Suprapubic skin (tissue), 4 donors: ENCODE results near the gene ROBO4. TPM values are rescaled to one million over a fixed set of nuclear protein-coding genes. Genes with fewer than 3 reads are reported as not detected.

ENCODE experiments used
- DNase-seq, 2 donors: peaks; one replicate each; pipeline ENCODE4 v3.0.0-alpha.2; 2019; ENCODE audit warnings: low spot score in 2 of 2
- H3K27ac ChIP-seq: fragments of 200-600 bp; sonication (generic); one replicate; pipeline ENCODE4 v1.5.1; 2019
- H3K27me3 ChIP-seq: fragments of 200-600 bp; sonication (generic); one replicate; pipeline ENCODE4 v1.5.1; 2019
- H3K36me3 ChIP-seq: fragments of 200-600 bp; sonication (generic); one replicate; pipeline ENCODE4 v1.5.1; 2019
- H3K4me1 ChIP-seq: fragments of 200-600 bp; sonication (generic); one replicate; pipeline ENCODE4 v1.5.1; 2019
- H3K4me3 ChIP-seq: fragments of 200-600 bp; sonication (generic); one replicate; pipeline ENCODE4 v1.5.1; 2019; ENCODE audit warnings: mild to moderate bottlenecking
- H3K9me3 ChIP-seq: fragments of 200-600 bp; sonication (generic); one replicate; pipeline ENCODE4 v1.5.1; 2019
- CTCF ChIP-seq, 2 donors: fragments of 200-600 bp in 1 of 2; fragments of 450-650 bp in 1 of 2; sonication (generic) in 1 of 2; IDR thresholded peaks; one replicate each; pipeline ENCODE4 v1.5.1; 2016 to 2019; ENCODE audit warnings: antibody characterized with exemption in 2 of 2, mild to moderate bottlenecking in 1 of 2, moderate library complexity in 1 of 2
- EP300 ChIP-seq: sonication (generic); formaldehyde crosslinking; IDR thresholded peaks from one replicate; pipeline ENCODE4 v1.6.1; 2017; ENCODE audit warnings: antibody characterized with exemption
- POLR2A ChIP-seq, 2 donors: fragments of 450-650 bp; IDR thresholded peaks; one replicate each; pipeline ENCODE4 v1.6.1; 2017; ENCODE audit warnings: antibody characterized with exemption in 2 of 2, mild to moderate bottlenecking in 2 of 2, moderate library complexity in 2 of 2
- POLR2AphosphoS5 ChIP-seq, 3 donors: sonication (generic); formaldehyde crosslinking; IDR thresholded peaks; one replicate each; pipeline ENCODE4 v1.6.1; 2017; ENCODE audit warnings: antibody characterized with exemption in 3 of 3
- WGBS: methylation state at CpG from one replicate; pipeline ENCODE4 v1.1.5; 2018; 5-methylcytosine and 5-hydroxymethylcytosine counted together
- total RNA-seq, 4 donors: library from RNA; depleted of rRNA; stranded (reverse); fragments of >200 nt; gene quantifications; one replicate each; pipeline ENCODE4 v1.1.0, GENCODE V29; 2016

Gene ROBO4
- total RNA-seq, 4 donors from 2014 or later, result 2.5 to 18.7 (median 9.6) TPM

- Histone ChIP-seq H3K4me3 (no peak overlapping the region), H3K4me1 (peaks cover 49% of the 10 kb centered on the region), H3K9me3 (no peaks in the 10 kb centered on the region), H3K27me3 (peaks cover 94% of the 10 kb centered on the region), H3K27ac (no peak overlapping the region), H3K36me3 (no peaks in the 10 kb centered on the region)
- TF ChIP-seq POLR2A (IDR thresholded peaks at IDR 0.05), result no peak
- DNase-seq, result peak in 1 of 2 donors; percentile 71
- 5% methylated on average over 5 of the region's 9 CpGs for WGBS
These were observed 33.9 kb downstream of the ROBO4 start for GRCh38 chr11:124863826-124864165.

- H3K4me1 ChIP-seq, result peaks cover 43% of the 10 kb centered on the region
- no peak for TF ChIP-seq POLR2AphosphoS5 (IDR thresholded peaks at IDR 0.05)
- TF ChIP-seq EP300, result no peak
- no peak for TF ChIP-seq POLR2A (IDR thresholded peaks at IDR 0.05)
- no peak for TF ChIP-seq CTCF (IDR thresholded peaks at IDR 0.05)
- WGBS, result 4% methylated on average over 22 of the region's 31 CpGs
- no peaks in the 10 kb centered on the region for H3K36me3 ChIP-seq
- peak in 1 of 2 donors; percentile 74 for DNase-seq
- H3K4me3 ChIP-seq, result peak overlapping the region; percentile 15
- H3K27me3 ChIP-seq, result peaks cover 92% of the 10 kb centered on the region
- no peak overlapping the region for H3K27ac ChIP-seq
- H3K9me3 ChIP-seq, result no peaks in the 10 kb centered on the region
These were observed 34.4 kb downstream of the ROBO4 start for GRCh38 chr11:124863137-124863825.

- Histone ChIP-seq H3K27me3 (peaks cover 87% of the 10 kb centered on the region), H3K4me1 (peaks cover 29% of the 10 kb centered on the region), H3K9me3 (no peaks in the 10 kb centered on the region), H3K27ac (no peak overlapping the region), H3K36me3 (no peaks in the 10 kb centered on the region), H3K4me3 (no peak overlapping the region)
- DNase-seq, result peak in 1 of 2 donors; percentile 37
- WGBS, result 36% methylated on average over 4 of the region's 4 CpGs
- TF ChIP-seq POLR2A (IDR thresholded peaks at IDR 0.05) (no peak), POLR2AphosphoS5 (IDR thresholded peaks at IDR 0.05) (no peak), EP300 (no peak), CTCF (IDR thresholded peaks at IDR 0.05) (no peak)
These were observed 36.0 kb downstream of the ROBO4 start for GRCh38 chr11:124861670-124862069.

- Histone ChIP-seq H3K27me3 (peaks cover 78% of the 10 kb centered on the region), H3K9me3 (no peaks in the 10 kb centered on the region), H3K36me3 (no peaks in the 10 kb centered on the region), H3K27ac (no peak overlapping the region), H3K4me3 (no peak overlapping the region), H3K4me1 (peaks cover 9% of the 10 kb centered on the region)
- no peak for DNase-seq
- TF ChIP-seq POLR2AphosphoS5 (IDR thresholded peaks at IDR 0.05) (no peak), EP300 (no peak), CTCF (IDR thresholded peaks at IDR 0.05) (no peak), POLR2A (IDR thresholded peaks at IDR 0.05) (no peak)
- WGBS, result 77% methylated on average over 2 of the region's 2 CpGs
These were observed 38.5 kb downstream of the ROBO4 start for GRCh38 chr11:124859171-124859570.

GRCh38 chr11:124846070-124846673, 51.5 kb downstream of the ROBO4 start:
- Histone ChIP-seq H3K4me1 (peaks cover 10% of the 10 kb centered on the region), H3K27ac (no peak overlapping the region), H3K27me3 (peaks cover 100% of the 10 kb centered on the region), H3K4me3 (no peak overlapping the region), H3K9me3 (no peaks in the 10 kb centered on the region), H3K36me3 (no peaks in the 10 kb centered on the region)
- WGBS, result 20% methylated on average over 7 of the region's 11 CpGs
- TF ChIP-seq POLR2AphosphoS5 (IDR thresholded peaks at IDR 0.05) (no peak), EP300 (no peak), POLR2A (IDR thresholded peaks at IDR 0.05) (no peak), CTCF (IDR thresholded peaks at IDR 0.05) (no peak)
- DNase-seq, result no peak
